HL-60 (cell line): ENCODE data around the gene HAO1.

Experiments
- CTCF ChIP-seq: IDR thresholded peaks from one replicate; pipeline ENCODE4 v1.5.1; 2011; ENCODE audit warnings: low read length, control low read depth, inconsistent platforms; ENCODE audit not compliant: insufficient read depth
- GABPA ChIP-seq: IDR thresholded peaks from 2 replicates; pipeline ENCODE4 v1.6.1; 2012; ENCODE audit warnings: low read depth
- POLR2AphosphoS5 ChIP-seq: IDR thresholded peaks from 2 replicates; pipeline ENCODE4 v1.6.1; 2012; ENCODE audit warnings: low read depth
- REST ChIP-seq: IDR thresholded peaks from 2 replicates; pipeline ENCODE4 v1.6.1; 2012; ENCODE audit warnings: low read depth; ENCODE audit not compliant: insufficient replicate concordance
- SPI1 ChIP-seq: IDR thresholded peaks from 2 replicates; pipeline ENCODE4 v1.6.1; 2012; ENCODE audit warnings: low read depth, mild to moderate bottlenecking, borderline replicate concordance

- TF ChIP-seq CTCF (no peak), SPI1 (no peak), REST (no peak), POLR2AphosphoS5 (no peak), GABPA (no peak)
Measured at GRCh38 chr20:7981374-7981773, 41.1 kb upstream of the HAO1 start.
